IPS-15b (cell line): ENCODE data around the gene NEMF.

Experiments
- H3K27me3 ChIP-seq: one replicate; pipeline ENCODE4 v1.6.1; 2013; ENCODE audit warnings: low read length; ENCODE audit not compliant: control insufficient read depth, insufficient read depth
- H3K36me3 ChIP-seq: one replicate; pipeline ENCODE4 v1.6.1; 2013; ENCODE audit warnings: low read length; ENCODE audit not compliant: control insufficient read depth, insufficient read depth
- H3K4me1 ChIP-seq: one replicate; pipeline ENCODE4 v1.6.1; 2013; ENCODE audit warnings: mild to moderate bottlenecking, low read length; ENCODE audit not compliant: control insufficient read depth, insufficient read depth
- H3K4me3 ChIP-seq: one replicate; pipeline ENCODE4 v1.5.1; 2013; ENCODE audit warnings: low read depth, low read length
- H3K9ac ChIP-seq: one replicate; pipeline ENCODE4 v1.6.1; 2013; ENCODE audit warnings: low read depth, mild to moderate bottlenecking, low read length
- H3K9me3 ChIP-seq: one replicate; pipeline ENCODE4 v1.6.1; 2013; ENCODE audit warnings: mild to moderate bottlenecking, low read length; ENCODE audit not compliant: control insufficient read depth, insufficient read depth

NEMF gene

GRCh38 chr14:49868720-49869114, 16.1 kb upstream of the NEMF start:
- peak overlapping the region; percentile 77 for H3K4me3 ChIP-seq
- no peaks in the 10 kb centered on the region for H3K27me3 ChIP-seq
- peaks cover 5% of the 10 kb centered on the region for H3K4me1 ChIP-seq
- H3K36me3 ChIP-seq, result no peaks in the 10 kb centered on the region
- H3K9me3 ChIP-seq, result no peaks in the 10 kb centered on the region
- no peak overlapping the region for H3K9ac ChIP-seq

DNA sequence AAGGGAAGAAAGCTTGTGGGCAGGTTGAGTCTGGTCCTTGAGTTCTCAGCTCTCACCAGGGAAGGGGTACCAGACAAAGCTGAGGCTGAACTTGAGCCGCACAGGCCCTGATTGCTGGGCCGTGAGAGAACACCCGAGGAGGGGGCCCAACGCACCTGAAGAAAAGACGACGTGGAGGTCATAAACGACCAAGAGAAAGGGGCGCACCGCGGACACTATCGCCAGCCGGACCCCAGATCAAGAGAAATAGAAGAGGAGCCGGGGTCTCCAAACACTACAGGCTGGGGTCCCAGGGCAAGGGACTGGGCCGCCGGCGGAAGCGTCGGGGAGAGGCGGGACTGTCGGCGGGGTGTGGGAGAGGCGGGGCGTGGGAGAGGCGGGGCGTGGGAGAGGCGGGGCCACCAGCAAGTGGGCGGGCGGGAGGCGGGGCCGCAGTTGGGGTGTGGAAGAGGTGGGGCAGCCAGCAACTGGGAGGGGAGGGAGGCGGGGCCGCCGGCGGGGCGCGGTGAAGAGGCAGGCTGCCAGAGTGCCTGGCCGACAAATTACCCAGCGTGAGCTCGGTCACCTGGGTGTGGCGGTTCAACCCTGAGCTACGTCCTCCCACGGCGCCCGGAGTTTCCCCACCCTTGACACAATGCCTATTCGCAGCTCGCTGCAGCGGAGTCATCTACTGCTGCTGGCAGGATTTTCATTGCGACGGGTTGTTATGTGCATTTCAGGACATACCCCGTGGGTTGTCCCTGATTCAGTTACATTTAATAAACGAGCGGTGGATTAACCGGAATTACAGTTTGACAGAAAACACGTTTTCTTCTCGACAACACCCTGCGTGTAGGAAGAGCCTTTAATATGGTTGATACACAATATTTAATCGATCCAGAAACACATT, 15.5 kb upstream of the NEMF start:
- H3K9me3 ChIP-seq, result no peaks in the 10 kb centered on the region
- peak overlapping the region; percentile 76 for H3K9ac ChIP-seq
- no peaks in the 10 kb centered on the region for H3K36me3 ChIP-seq
- H3K27me3 ChIP-seq, result no peaks in the 10 kb centered on the region
- peaks cover 5% of the 10 kb centered on the region for H3K4me1 ChIP-seq
- peak overlapping the region; percentile 77 for H3K4me3 ChIP-seq

GRCh38 chr14:49865431-49865859, 12.9 kb upstream of the NEMF start:
- Histone ChIP-seq H3K4me1 (peaks cover 5% of the 10 kb centered on the region), H3K27me3 (no peaks in the 10 kb centered on the region), H3K36me3 (no peaks in the 10 kb centered on the region), H3K4me3 (no peak overlapping the region), H3K9me3 (no peaks in the 10 kb centered on the region), H3K9ac (no peak overlapping the region)

GRCh38 chr14:49863487-49864281, 11.1 kb upstream of the NEMF start:
- Histone ChIP-seq H3K4me3 (peak overlapping the region; percentile 92), H3K9ac (peak overlapping the region; percentile 62), H3K27me3 (no peaks in the 10 kb centered on the region), H3K9me3 (no peaks in the 10 kb centered on the region), H3K36me3 (no peaks in the 10 kb centered on the region), H3K4me1 (peaks cover 5% of the 10 kb centered on the region)

DNA sequence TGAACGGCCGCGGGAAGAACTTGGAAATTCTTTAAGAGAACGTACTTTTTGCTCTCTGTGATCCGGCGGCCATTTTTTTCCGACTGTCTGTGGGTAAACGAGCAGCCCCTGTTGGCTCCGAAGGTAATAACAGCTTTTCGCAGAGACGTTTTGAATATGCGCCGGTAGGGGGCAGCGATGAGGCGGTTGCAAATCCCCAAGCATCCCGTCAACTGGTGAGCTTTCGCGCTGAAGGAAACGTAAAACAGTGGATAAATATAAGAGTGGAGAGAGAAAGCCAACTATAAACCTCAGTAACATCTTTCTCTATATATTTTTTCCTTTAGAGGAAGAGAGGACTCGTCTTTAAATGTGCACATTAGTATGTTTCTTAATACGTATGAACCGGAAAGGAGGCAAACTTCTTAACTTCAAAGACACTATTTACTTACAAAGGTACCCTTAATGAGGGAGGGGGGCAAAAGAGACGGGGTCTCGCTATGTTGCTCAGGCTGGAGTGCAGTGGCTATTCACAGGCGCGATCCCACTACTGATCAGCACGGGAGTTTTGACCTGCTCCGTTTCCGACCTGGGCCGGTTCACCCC, 9.6 kb upstream of the NEMF start:
- Histone ChIP-seq H3K36me3 (no peaks in the 10 kb centered on the region), H3K9me3 (no peaks in the 10 kb centered on the region), H3K4me1 (peaks cover 3% of the 10 kb centered on the region), H3K27me3 (no peaks in the 10 kb centered on the region), H3K4me3 (peak overlapping the region; percentile 86), H3K9ac (peak overlapping the region; percentile 82)

DNA sequence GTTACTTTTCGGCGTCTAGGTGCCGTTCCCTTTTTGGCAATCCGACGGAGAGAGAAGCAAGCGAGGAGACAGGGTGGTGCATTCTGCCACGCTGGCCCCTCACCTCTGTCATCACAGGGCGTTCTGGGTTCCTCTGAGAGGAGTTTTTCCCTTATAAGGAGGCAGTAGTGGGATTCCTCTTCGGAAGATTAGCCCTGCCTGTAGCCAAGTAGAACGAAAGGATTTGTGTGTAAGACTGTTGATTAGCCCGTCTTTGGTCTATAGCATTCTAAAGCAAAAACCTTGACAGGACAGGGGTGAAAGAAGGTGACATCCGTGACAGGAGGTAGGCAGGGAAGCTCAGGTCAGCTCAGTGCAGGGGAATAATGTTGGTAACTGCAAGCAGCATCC, 9.1 kb upstream of the NEMF start:
- Histone ChIP-seq H3K9ac (peak overlapping the region; percentile 82), H3K9me3 (no peaks in the 10 kb centered on the region), H3K36me3 (no peaks in the 10 kb centered on the region), H3K27me3 (no peaks in the 10 kb centered on the region), H3K4me3 (peak overlapping the region; percentile 86), H3K4me1 (peaks cover 3% of the 10 kb centered on the region)

GRCh38 chr14:49860988-49861698, 8.6 kb upstream of the NEMF start:
- Histone ChIP-seq H3K27me3 (no peaks in the 10 kb centered on the region), H3K4me1 (peaks cover 3% of the 10 kb centered on the region), H3K36me3 (no peaks in the 10 kb centered on the region), H3K9me3 (no peaks in the 10 kb centered on the region), H3K4me3 (peak overlapping the region; percentile 86), H3K9ac (peak overlapping the region; percentile 82)

DNA sequence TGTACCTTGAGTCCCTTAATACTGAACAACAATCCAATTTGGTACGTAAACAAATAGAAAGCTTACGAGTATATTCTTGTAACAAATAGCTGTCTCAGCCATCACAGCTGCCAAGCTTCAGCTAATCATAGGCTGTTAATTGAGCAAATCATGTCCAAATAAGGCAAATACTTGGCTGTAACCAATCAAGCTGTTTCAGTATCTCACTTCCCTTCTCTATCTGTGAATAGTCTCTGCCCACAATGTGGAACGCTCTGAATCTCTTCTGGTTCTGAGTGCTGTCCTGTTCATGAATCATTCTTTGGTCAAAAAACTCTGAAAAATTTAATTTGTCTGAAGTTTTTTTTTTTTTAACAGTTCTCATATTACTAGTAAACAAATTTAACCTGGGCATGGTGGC, 5.8 kb upstream of the NEMF start:
- no peaks in the 10 kb centered on the region for H3K36me3 ChIP-seq
- H3K9ac ChIP-seq, result no peak overlapping the region
- no peaks in the 10 kb centered on the region for H3K4me1 ChIP-seq
- H3K4me3 ChIP-seq, result no peak overlapping the region
- no peaks in the 10 kb centered on the region for H3K27me3 ChIP-seq
- H3K9me3 ChIP-seq, result no peaks in the 10 kb centered on the region

DNA sequence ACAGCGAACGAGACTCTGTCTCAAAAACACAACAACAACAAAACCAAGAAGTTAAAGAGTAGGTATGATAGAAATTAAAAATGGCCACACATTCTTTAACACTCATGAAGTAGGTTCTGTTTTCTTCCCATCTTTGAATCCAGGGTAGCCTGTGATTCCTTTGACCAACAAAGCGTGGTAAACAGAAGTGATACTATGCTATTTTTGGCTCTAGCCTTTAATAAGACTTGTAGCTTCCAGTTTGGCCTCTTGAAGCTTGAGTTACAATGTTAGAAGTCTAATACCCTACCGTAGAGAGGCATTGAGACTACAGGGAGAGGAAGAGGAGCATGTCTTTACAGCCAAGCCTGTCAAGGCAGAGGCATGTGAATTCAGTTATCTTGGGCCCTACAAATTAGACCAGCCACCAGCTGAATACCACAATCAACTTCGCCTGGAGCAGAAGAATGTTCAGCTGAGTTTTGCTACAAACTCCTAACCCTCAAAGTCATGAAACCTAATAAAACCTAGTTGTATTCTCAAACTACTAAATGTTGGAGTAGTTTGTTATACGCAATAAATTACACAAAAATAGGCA, 4.9 kb upstream of the NEMF start:
- H3K4me3 ChIP-seq, result no peak overlapping the region
- H3K27me3 ChIP-seq, result no peaks in the 10 kb centered on the region
- no peaks in the 10 kb centered on the region for H3K36me3 ChIP-seq
- no peak overlapping the region for H3K9ac ChIP-seq
- no peaks in the 10 kb centered on the region for H3K4me1 ChIP-seq
- H3K9me3 ChIP-seq, result no peaks in the 10 kb centered on the region

- no peaks in the 10 kb centered on the region for H3K9me3 ChIP-seq
- no peaks in the 10 kb centered on the region for H3K4me1 ChIP-seq
- H3K4me3 ChIP-seq, result peak overlapping the region; percentile 99
- H3K36me3 ChIP-seq, result peaks cover 3% of the 10 kb centered on the region
- H3K9ac ChIP-seq, result no peak overlapping the region
- H3K27me3 ChIP-seq, result no peaks in the 10 kb centered on the region
Measured at GRCh38 chr14:49853572-49854375, 1.2 kb upstream of the NEMF start.
